Dendritic cell treated with granulocyte-macrophage colony-stimulating factor and Interleukin-4, amounts not matched to agents 40 ng/mL and 50 ng/mL, for 4 days (primary cell): ENCODE data around the gene TSPYL1.
A peak's percentile ranks its signal among the peaks of the same experiment; 100 is the strongest.
"Not testable (repeated sequence)": the region's sequence is repeated elsewhere in the genome, so short reads cannot be mapped to it uniquely, and the experiment has no call there.

Source experiments
- H3K27ac Mint-ChIP-seq: one replicate; pipeline ENCODE4 v1.8.0; 2022; ENCODE audit warnings: mild to moderate bottlenecking, mixed read lengths
- H3K27me3 Mint-ChIP-seq: one replicate; pipeline ENCODE4 v1.8.0; 2022; ENCODE audit warnings: mild to moderate bottlenecking, mixed read lengths
- H3K36me3 Mint-ChIP-seq: one replicate; pipeline ENCODE4 v1.8.0; 2022; ENCODE audit warnings: low read depth, mixed read lengths
- H3K4me1 Mint-ChIP-seq: one replicate; pipeline ENCODE4 v1.8.0; 2022; ENCODE audit warnings: low read depth, mixed read lengths
- H3K4me3 Mint-ChIP-seq: one replicate; pipeline ENCODE4 v1.8.0; 2022; ENCODE audit warnings: mild to moderate bottlenecking, moderate library complexity, mixed read lengths
- H3K9me3 Mint-ChIP-seq: one replicate; pipeline ENCODE4 v1.8.0; 2022; ENCODE audit warnings: mixed read lengths
- intact Hi-C: fragments of 100-400 bp; cut with micrococcal nuclease; formaldehyde crosslinking; loops from one replicate; pipeline ENCODE4 v1.15.0; 2022

TSPYL1 gene

GRCh38 chr6:116279232-116280160 lies at the start of gene TSPYL1:
TSS of gene TSPYL1 (minus strand) at chr6:116279930. CDS start at chr6:116279830, 100 bp downstream.
- peaks cover 39% of the 10 kb centered on the region for H3K36me3 Mint-ChIP-seq
- peak within 1 kb of the TSS; percentile 91 for H3K4me3 Mint-ChIP-seq
- H3K9me3 Mint-ChIP-seq: no peaks in the 10 kb centered on the region
- H3K4me1 Mint-ChIP-seq: peaks cover 48% of the 10 kb centered on the region
- no peaks in the 10 kb centered on the region for H3K27me3 Mint-ChIP-seq
- H3K27ac Mint-ChIP-seq: peak within 1 kb of the TSS; percentile 91
- intact Hi-C loops: loop anchor here (2.0 to 5.0 kb wide), 2 partner anchors 128 to 291 kb away; partner anchors contain the start of gene RWDD1

GRCh38 chr6:116329156-116329555 lies 49.4 kb upstream of the TSPYL1 start:
- intact Hi-C loops: no loop called here
- peaks cover 5% of the 10 kb centered on the region for H3K4me1 Mint-ChIP-seq

GRCh38 chr6:116328528-116328903 lies 48.8 kb upstream of the TSPYL1 start:
- Mint-ChIP-seq H3K36me3 (no peaks in the 10 kb centered on the region), H3K27me3 (no peaks in the 10 kb centered on the region), H3K4me3 (no peak overlapping the region), H3K27ac (no peak overlapping the region), H3K9me3 (peaks cover 8% of the 10 kb centered on the region), H3K4me1 (peaks cover 5% of the 10 kb centered on the region)
- intact Hi-C loops: no loop called here

More at GRCh38 chr6:116329156-116329555, 49.4 kb upstream of the TSPYL1 start:
- peaks cover 8% of the 10 kb centered on the region for H3K9me3 Mint-ChIP-seq
- no peak overlapping the region for H3K27ac Mint-ChIP-seq
- H3K27me3 Mint-ChIP-seq: no peaks in the 10 kb centered on the region
- H3K4me3 Mint-ChIP-seq: no peak overlapping the region
- H3K36me3 Mint-ChIP-seq: no peaks in the 10 kb centered on the region

GRCh38 chr6:116327803-116328527 lies 48.2 kb upstream of the TSPYL1 start:
- intact Hi-C loops: no loop called here

GRCh38 chr6:116326996-116327395 lies 47.3 kb upstream of the TSPYL1 start:
- Mint-ChIP-seq H3K27ac (no peak overlapping the region), H3K4me1 (peaks cover 5% of the 10 kb centered on the region), H3K9me3 (no peaks in the 10 kb centered on the region), H3K36me3 (no peaks in the 10 kb centered on the region), H3K27me3 (no peaks in the 10 kb centered on the region), H3K4me3 (no peak overlapping the region)
- intact Hi-C loops: no loop called here

More at GRCh38 chr6:116327803-116328527, 48.2 kb upstream of the TSPYL1 start:
- Mint-ChIP-seq H3K27ac (no peak overlapping the region), H3K4me3 (no peak overlapping the region), H3K9me3 (peaks cover 3% of the 10 kb centered on the region), H3K27me3 (no peaks in the 10 kb centered on the region), H3K4me1 (peaks cover 5% of the 10 kb centered on the region), H3K36me3 (no peaks in the 10 kb centered on the region)

GRCh38 chr6:116326181-116326671 lies 46.5 kb upstream of the TSPYL1 start:
- Mint-ChIP-seq H3K27me3 (no peaks in the 10 kb centered on the region), H3K27ac (no peak overlapping the region), H3K4me3 (no peak overlapping the region), H3K9me3 (no peaks in the 10 kb centered on the region), H3K36me3 (no peaks in the 10 kb centered on the region), H3K4me1 (peaks cover 5% of the 10 kb centered on the region)
- intact Hi-C loops: no loop called here

- H3K9me3 Mint-ChIP-seq, intact Hi-C loops, H3K4me3 Mint-ChIP-seq: not testable (repeated sequence)
These were observed 46.0 kb upstream of the TSPYL1 start for GRCh38 chr6:116325634-116326132.

GRCh38 chr6:116323863-116324262 lies 44.1 kb upstream of the TSPYL1 start:
- intact Hi-C loops: no loop called here
- H3K4me1 Mint-ChIP-seq: peaks cover 10% of the 10 kb centered on the region
- no peaks in the 10 kb centered on the region for H3K27me3 Mint-ChIP-seq
- H3K4me3 Mint-ChIP-seq: no peak overlapping the region
- no peaks in the 10 kb centered on the region for H3K9me3 Mint-ChIP-seq
- no peaks in the 10 kb centered on the region for H3K36me3 Mint-ChIP-seq
- no peak overlapping the region for H3K27ac Mint-ChIP-seq

More at GRCh38 chr6:116325634-116326132, 46.0 kb upstream of the TSPYL1 start:
- not testable (repeated sequence) for H3K27me3 Mint-ChIP-seq, H3K36me3 Mint-ChIP-seq, H3K4me1 Mint-ChIP-seq, H3K27ac Mint-ChIP-seq

- H3K27me3 Mint-ChIP-seq, H3K27ac Mint-ChIP-seq, H3K36me3 Mint-ChIP-seq, H3K4me1 Mint-ChIP-seq, H3K9me3 Mint-ChIP-seq, H3K4me3 Mint-ChIP-seq, intact Hi-C loops: not testable (repeated sequence)
These were observed 42.2 kb upstream of the TSPYL1 start for GRCh38 chr6:116321933-116322332.

- Mint-ChIP-seq H3K27ac (no peak overlapping the region), H3K4me3 (no peak overlapping the region), H3K4me1 (peaks cover 15% of the 10 kb centered on the region), H3K9me3 (no peaks in the 10 kb centered on the region), H3K27me3 (no peaks in the 10 kb centered on the region), H3K36me3 (no peaks in the 10 kb centered on the region)
- intact Hi-C loops: no loop called here
These were observed 37.2 kb upstream of the TSPYL1 start for GRCh38 chr6:116316772-116317467.

GRCh38 chr6:116314878-116315277 lies 35.1 kb upstream of the TSPYL1 start:
- intact Hi-C loops: no loop called here
- Mint-ChIP-seq H3K4me1 (peaks cover 14% of the 10 kb centered on the region), H3K9me3 (no peaks in the 10 kb centered on the region), H3K36me3 (no peaks in the 10 kb centered on the region), H3K4me3 (no peak overlapping the region), H3K27me3 (no peaks in the 10 kb centered on the region), H3K27ac (no peak overlapping the region)

GRCh38 chr6:116314218-116314617 lies 34.5 kb upstream of the TSPYL1 start:
- Mint-ChIP-seq H3K9me3 (no peaks in the 10 kb centered on the region), H3K27ac (no peak overlapping the region), H3K4me1 (peaks cover 10% of the 10 kb centered on the region), H3K36me3 (no peaks in the 10 kb centered on the region), H3K27me3 (no peaks in the 10 kb centered on the region), H3K4me3 (no peak overlapping the region)
- intact Hi-C loops: no loop called here

- H3K27ac Mint-ChIP-seq: no peak overlapping the region
- no peaks in the 10 kb centered on the region for H3K9me3 Mint-ChIP-seq
- no peak overlapping the region for H3K4me3 Mint-ChIP-seq
- H3K4me1 Mint-ChIP-seq: peaks cover 10% of the 10 kb centered on the region
- no peaks in the 10 kb centered on the region for H3K36me3 Mint-ChIP-seq
- intact Hi-C loops: no loop called here
- H3K27me3 Mint-ChIP-seq: no peaks in the 10 kb centered on the region
These were observed 33.5 kb upstream of the TSPYL1 start for GRCh38 chr6:116313101-116313776.
